Loucy (cell line): ENCODE results near the gene RNLS.

Source experiments
- EZH2phosphoT487 ChIP-seq: fragments of 200-600 bp; IDR thresholded peaks from 2 replicates; pipeline ENCODE4 v1.6.1; 2018; ENCODE audit warnings: antibody characterized with exemption, mild to moderate bottlenecking, moderate library complexity, borderline replicate concordance
- TF ChIP-seq, protein P1 (sequence below): fragments of 200-600 bp; sonication (generic); conservative IDR thresholded peaks from 2 replicates; pipeline ENCODE4 v1.5.1; 2014; ENCODE audit warnings: mild to moderate bottlenecking, antibody characterized with exemption, low read length

DNA sequence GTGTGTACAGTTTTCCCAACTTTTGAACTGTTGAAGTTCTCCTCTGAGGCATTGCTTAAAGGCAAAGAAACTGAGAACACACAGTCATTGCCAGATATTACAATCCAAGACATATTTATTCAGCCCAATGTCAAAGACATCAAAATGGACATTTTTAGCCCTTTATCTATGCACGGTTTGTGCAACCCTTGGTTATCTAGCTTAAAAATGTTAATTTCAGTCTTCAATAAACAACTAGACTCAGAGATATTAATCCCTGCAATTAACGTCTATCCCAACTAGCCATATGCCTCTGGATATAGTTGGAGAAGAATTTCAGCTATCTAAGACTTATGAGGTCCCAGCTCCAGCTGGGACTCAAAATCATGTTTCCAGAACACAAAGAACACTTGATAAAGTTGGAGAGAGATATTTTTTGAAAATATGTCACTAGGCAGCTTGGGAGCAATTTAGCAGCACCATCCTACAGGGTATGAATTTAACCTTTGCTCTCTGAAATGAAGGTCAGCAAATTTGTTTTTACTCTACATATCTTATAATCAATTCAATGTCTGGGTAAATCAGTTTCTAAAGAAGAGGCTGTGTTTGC lies 357.0 kb downstream of the RNLS start:
- TF ChIP-seq, protein P1, sequence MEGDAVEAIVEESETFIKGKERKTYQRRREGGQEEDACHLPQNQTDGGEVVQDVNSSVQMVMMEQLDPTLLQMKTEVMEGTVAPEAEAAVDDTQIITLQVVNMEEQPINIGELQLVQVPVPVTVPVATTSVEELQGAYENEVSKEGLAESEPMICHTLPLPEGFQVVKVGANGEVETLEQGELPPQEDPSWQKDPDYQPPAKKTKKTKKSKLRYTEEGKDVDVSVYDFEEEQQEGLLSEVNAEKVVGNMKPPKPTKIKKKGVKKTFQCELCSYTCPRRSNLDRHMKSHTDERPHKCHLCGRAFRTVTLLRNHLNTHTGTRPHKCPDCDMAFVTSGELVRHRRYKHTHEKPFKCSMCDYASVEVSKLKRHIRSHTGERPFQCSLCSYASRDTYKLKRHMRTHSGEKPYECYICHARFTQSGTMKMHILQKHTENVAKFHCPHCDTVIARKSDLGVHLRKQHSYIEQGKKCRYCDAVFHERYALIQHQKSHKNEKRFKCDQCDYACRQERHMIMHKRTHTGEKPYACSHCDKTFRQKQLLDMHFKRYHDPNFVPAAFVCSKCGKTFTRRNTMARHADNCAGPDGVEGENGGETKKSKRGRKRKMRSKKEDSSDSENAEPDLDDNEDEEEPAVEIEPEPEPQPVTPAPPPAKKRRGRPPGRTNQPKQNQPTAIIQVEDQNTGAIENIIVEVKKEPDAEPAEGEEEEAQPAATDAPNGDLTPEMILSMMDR = no peak
- TF ChIP-seq EZH2phosphoT487 = no peak
